GM19397 (cell line): ENCODE measurements around the gene TSPEAR.

Experiments used
- ATAC-seq: cut with Tn5 transposase; IDR thresholded peaks from one replicate; pipeline ENCODE4 v1.9.1; 2021; ENCODE audit warnings: mild to moderate bottlenecking, moderate library complexity; ENCODE audit not compliant: unreplicated experiment

Gene TSPEAR

GRCh38 chr21:44711327-44712202, at the start of gene TSPEAR:
TSS of gene TSPEAR (minus strand) at chr21:44711572. CDS start at chr21:44711514, 58 bp downstream.
- no peak for ATAC-seq

DNA sequence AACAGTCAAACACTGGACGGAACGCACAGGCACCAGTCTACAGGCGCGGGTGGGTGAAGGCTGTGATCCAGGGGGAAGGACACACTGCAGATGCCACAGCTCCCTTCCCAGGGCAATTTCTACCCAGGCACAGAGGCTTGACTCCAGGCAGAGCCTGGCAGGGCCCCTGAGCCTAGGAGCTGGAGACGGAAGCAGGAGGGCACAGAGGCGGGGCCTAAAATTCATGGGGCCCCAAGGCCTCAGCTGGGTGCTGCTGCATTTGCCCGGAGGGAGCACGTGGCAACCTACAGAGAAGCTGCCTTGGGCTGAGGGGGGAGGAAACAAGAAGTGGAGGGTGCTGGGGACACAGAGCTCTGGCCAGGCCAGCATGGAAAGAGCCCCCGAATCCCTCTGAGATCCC, 49.0 kb upstream of the TSPEAR start:
- ATAC-seq: no peak

GRCh38 chr21:44759628-44760285, 48.4 kb upstream of the TSPEAR start:
- ATAC-seq: no peak

DNA sequence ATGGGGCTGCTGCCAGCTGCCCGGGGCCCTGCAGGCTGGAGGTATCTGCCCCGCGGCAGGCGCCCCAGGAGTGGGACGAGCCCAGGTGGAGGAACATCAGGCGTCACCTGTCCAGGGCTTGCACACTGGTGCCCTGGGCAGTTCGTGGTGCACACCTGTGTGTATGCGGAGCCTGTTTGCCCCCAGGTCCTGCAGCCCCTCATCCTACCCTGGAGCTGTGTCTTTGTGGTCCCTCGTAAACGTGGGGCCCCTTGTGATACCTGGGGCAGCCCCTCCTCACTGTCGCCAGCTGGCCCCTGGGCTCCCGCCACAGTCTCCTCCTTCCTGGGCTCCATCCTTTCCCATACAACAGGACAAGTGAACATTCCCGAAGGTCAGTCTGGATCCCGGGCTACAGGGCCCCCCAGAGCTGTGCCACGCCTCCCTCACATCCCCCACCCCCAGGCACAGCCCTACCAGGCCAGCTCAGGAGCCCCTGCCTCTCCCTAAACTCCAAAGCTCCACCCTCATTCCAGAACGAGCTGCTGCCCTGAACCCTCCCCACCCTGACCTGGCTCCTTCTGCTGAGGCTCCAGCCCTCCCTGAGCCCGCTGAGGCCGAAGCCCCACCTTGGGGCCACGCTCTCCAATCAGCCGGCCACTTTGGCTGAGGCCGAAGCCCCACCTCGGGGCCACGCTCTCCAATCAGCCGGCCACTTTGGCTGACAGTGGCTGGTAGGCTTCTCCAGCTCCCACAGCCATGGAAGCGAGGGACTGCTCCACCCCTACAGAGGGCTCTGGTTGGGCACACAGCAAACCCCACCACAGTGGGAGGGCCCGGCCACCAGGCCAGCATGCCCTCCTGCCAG, 47.6 kb upstream of the TSPEAR start:
- ATAC-seq: no peak

- ATAC-seq: no peak
These were observed 46.8 kb upstream of the TSPEAR start for GRCh38 chr21:44758141-44758561.

GRCh38 chr21:44757731-44758130, 46.4 kb upstream of the TSPEAR start:
- no peak for ATAC-seq

DNA sequence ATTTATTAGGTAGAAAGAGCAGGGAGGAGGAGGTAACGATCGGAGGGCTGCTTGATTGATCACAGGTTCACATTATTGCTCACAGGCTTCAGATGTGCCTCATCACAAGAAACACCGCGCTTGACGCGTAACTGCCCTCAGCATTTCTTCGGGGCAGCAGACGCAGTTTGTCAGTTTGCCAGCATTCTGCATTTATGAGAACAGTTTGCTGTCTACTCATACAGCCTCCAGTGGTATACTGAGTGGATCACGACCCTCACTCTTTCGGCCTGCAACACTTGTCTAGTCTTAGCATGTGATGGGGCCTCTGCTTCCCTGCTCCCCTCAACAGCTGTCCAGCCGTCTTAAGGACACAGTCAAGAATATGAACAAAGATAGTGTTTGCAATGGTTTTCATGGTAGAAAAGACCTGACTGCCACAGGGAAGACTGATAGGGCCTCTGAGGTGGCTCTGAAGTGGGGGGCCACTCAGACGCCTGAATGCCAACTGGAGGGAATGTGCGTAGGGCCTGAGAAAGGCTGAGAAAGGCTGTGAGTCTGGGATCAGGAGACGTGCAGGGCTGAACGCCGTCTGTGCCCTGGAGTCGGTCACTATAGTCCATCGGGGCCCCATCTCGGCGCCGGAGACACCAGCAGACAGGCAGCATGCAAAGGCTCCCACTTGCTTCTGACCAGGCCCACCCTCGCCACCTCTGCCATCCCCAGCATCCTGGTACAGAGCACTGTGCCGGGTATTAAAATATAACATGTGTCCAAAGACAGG, 45.2 kb upstream of the TSPEAR start:
- no peak for ATAC-seq

- no peak for ATAC-seq
These were observed 43.9 kb upstream of the TSPEAR start for GRCh38 chr21:44755227-44755626.

DNA sequence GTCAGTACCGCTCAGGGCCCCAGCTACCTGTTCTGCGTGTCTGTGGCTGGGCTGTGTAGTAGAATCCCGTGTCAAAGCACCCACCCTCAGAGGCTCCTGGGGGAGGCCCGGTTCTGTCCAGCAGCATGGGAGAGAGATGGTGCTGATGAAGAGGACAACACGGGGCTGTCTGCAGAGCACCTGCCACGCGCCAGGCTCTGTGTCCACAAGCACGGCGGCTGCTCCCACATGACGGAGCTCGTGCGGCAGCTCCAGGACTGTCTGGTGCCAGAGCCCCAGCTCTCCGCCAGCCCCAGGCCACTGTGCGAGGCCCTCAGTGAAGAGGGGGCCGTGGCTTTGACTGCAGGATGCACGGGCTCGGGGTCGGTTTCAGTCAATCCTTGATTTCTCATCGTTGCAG, 42.0 kb upstream of the TSPEAR start:
- no peak for ATAC-seq

- ATAC-seq: no peak
These were observed 41.4 kb upstream of the TSPEAR start for GRCh38 chr21:44752671-44753235.

- no peak for ATAC-seq
These were observed 40.6 kb upstream of the TSPEAR start for GRCh38 chr21:44751799-44752636.

- ATAC-seq: no peak
These were observed 39.9 kb upstream of the TSPEAR start for GRCh38 chr21:44751186-44751798.

DNA sequence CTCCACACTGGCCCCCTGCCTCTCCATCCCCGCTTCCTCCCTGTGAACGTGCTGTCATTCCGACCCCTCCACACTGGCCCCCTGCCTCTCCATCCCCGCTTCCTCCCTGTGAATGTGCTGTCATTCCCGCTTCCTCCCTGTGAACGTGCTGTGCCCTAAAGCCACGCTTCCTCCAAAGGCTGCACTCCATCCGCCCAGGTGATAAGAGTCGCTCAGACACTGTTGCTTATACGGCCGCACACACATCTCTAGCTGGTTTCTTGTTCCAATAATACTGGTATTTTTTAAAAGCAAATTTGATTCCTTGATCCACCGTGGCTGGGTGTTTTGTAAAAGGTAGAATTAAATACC, 39.3 kb upstream of the TSPEAR start:
- no peak for ATAC-seq

GRCh38 chr21:44749759-44750674, 38.6 kb upstream of the TSPEAR start:
- no peak for ATAC-seq

GRCh38 chr21:44749116-44749758, 37.9 kb upstream of the TSPEAR start:
- ATAC-seq: no peak

- no peak for ATAC-seq
These were observed 37.2 kb upstream of the TSPEAR start for GRCh38 chr21:44748621-44749020.

GRCh38 chr21:44742418-44743153, 31.2 kb upstream of the TSPEAR start:
- no peak for ATAC-seq
